AG04450 (cell line): ENCODE results near the gene NRIP1. TPM values are rescaled to one million over a fixed set of nuclear protein-coding genes. Genes with fewer than 3 reads are reported as not detected.

Experiments
- CTCF ChIA-PET: fragments of 300-600, 350-600 bp; formaldehyde crosslinking; extraction: SDS; loops from one replicate; lab custom pipeline; 2022; ENCODE audit warnings: antibody characterized with exemption, inconsistent platforms; lab: Charles Lee
- POLR2A ChIA-PET: fragments of 350-600 bp; formaldehyde crosslinking; extraction: SDS; loops from one replicate; lab custom pipeline; 2021; ENCODE audit warnings: antibody characterized with exemption, inconsistent platforms; lab: Yijun Ruan, JAX
- DNase-seq: peaks from one replicate; pipeline ENCODE4 v3.0.0-alpha.2; 2011; ENCODE audit warnings: low read depth, low spot score
- H3K27ac ChIP-seq: one replicate; pipeline ENCODE4 v1.5.1; 2012; ENCODE audit warnings: low read depth, low read length, control low read depth
- H3K27me3 ChIP-seq: one replicate; pipeline ENCODE4 v1.6.0; 2012; ENCODE audit warnings: low read length; ENCODE audit not compliant: control insufficient read depth, insufficient read depth
- H3K4me3 ChIP-seq: 2 replicates; pipeline ENCODE4 v1.5.1; 2011; ENCODE audit warnings: mild to moderate bottlenecking, low read depth, low read length, control low read depth
- H3K9me3 ChIP-seq: 2 replicates; pipeline ENCODE4 v1.5.1; 2012; ENCODE audit warnings: low read length; ENCODE audit not compliant: control insufficient read depth, insufficient read depth
- polyA plus RNA-seq: library from polyadenylated mRNA; depleted of rRNA; stranded (reverse); fragments of >200 nt; gene quantifications from 2 replicates; pipeline ENCODE4 v1.2.3, GENCODE V29; 2011
- TF ChIP-seq, protein P1 (sequence below): IDR thresholded peaks from 2 replicates; pipeline ENCODE4 v1.5.1; 2011; ENCODE audit warnings: low read depth, low read length, control low read depth, inconsistent platforms

The NRIP1 gene
- polyA plus RNA-seq, 1 experiment: 22.6 TPM

- H3K27ac ChIP-seq: no peak overlapping the region
- no peak for DNase-seq
- TF ChIP-seq, protein P1, sequence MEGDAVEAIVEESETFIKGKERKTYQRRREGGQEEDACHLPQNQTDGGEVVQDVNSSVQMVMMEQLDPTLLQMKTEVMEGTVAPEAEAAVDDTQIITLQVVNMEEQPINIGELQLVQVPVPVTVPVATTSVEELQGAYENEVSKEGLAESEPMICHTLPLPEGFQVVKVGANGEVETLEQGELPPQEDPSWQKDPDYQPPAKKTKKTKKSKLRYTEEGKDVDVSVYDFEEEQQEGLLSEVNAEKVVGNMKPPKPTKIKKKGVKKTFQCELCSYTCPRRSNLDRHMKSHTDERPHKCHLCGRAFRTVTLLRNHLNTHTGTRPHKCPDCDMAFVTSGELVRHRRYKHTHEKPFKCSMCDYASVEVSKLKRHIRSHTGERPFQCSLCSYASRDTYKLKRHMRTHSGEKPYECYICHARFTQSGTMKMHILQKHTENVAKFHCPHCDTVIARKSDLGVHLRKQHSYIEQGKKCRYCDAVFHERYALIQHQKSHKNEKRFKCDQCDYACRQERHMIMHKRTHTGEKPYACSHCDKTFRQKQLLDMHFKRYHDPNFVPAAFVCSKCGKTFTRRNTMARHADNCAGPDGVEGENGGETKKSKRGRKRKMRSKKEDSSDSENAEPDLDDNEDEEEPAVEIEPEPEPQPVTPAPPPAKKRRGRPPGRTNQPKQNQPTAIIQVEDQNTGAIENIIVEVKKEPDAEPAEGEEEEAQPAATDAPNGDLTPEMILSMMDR: no peak
- ChIA-PET POLR2A (no interaction called here), CTCF (interaction anchor here (1.1 to 1.8 kb wide), 3 partner anchors 31 to 148 kb away, joined by 3 to 7 read pairs (median 4); partner anchors contain the start of gene NRIP1)
- no peak overlapping the region for H3K4me3 ChIP-seq
- no peaks in the 10 kb centered on the region for H3K9me3 ChIP-seq
- no peaks in the 10 kb centered on the region for H3K27me3 ChIP-seq
Observed at GRCh38 chr21:14916676-14917141, 148.1 kb downstream of the NRIP1 start.

GRCh38 chr21:14913638-14914037 lies 151.2 kb downstream of the NRIP1 start:
- ChIA-PET CTCF (no interaction called here), POLR2A (no interaction called here)
- no peak for DNase-seq

DNA sequence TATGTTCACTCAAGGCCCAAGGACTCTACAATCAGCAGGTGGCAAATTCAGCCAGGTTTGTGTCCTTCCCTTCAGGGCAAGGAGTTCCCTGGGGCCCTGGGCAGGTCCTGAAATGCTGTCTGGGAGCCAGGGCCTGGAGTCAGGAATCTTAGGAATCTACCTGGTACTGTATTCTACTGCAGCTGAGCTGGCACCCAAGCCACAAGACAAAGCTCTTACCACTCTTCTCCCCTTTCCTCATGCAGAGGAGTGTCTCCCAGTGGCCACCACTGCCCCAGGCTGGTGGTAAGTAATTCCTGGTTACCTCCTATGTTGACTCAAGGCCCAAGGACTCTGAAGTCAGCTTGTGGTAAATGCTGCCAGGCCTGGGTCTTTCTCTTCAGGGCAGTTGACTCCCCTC lies 153.4 kb downstream of the NRIP1 start:
- no peak overlapping the region for H3K27ac ChIP-seq
- ChIA-PET POLR2A (no interaction called here), CTCF (no interaction called here)
- DNase-seq: no peak
- no peak overlapping the region for H3K4me3 ChIP-seq
- no peaks in the 10 kb centered on the region for H3K9me3 ChIP-seq
- TF ChIP-seq, protein P1: no peak
- H3K27me3 ChIP-seq: no peaks in the 10 kb centered on the region

More at GRCh38 chr21:14913638-14914037, 151.2 kb downstream of the NRIP1 start:
- TF ChIP-seq, protein P1: no peak
- H3K27me3 ChIP-seq: no peaks in the 10 kb centered on the region
- H3K9me3 ChIP-seq: no peaks in the 10 kb centered on the region
- no peak overlapping the region for H3K4me3 ChIP-seq
- no peak overlapping the region for H3K27ac ChIP-seq
